Endothelial cell of umbilical vein (primary cell): ENCODE measurements around the gene PRKCZ. TPM values are rescaled to one million over a fixed set of nuclear protein-coding genes. Genes with fewer than 3 reads are reported as not detected.

ENCODE experiments used
- BruUV-seq: library from RNA; stranded (reverse); fragments of 400-500 nt; replicated peaks from 2 replicates; lab custom pipeline; 2021; lab: Mats Ljungman, UMichigan
- CTCF ChIA-PET: fragments of 300-600, 350-600 bp; sonication (Branson Sonifier 250); formaldehyde crosslinking; loops from one replicate; lab custom pipeline; 2021; ENCODE audit warnings: antibody characterized with exemption, inconsistent platforms; lab: Charles Lee
- POLR2A ChIA-PET: fragments of 300-600, 350-600 bp; sonication (Branson Sonifier 250); formaldehyde crosslinking; loops from one replicate; lab custom pipeline; 2021; ENCODE audit warnings: antibody characterized with exemption, inconsistent platforms; lab: Charles Lee
- DNase-seq: peaks from one replicate; pipeline ENCODE4 v3.0.0-alpha.2; 2011; ENCODE audit warnings: low read depth, low spot score
- FAIRE-seq: peaks from 2 replicates; lab custom pipeline; 2011; peaks lifted over from hg19 to GRCh38; lab: Jason Lieb, UNC
- H2AFZ ChIP-seq: 2 replicates; pipeline ENCODE4 v1.6.0; 2012; ENCODE audit warnings: low read depth, low read length, control low read depth, inconsistent platforms
- H3K27ac ChIP-seq: 2 replicates; pipeline ENCODE4 v1.5.1; 2011; ENCODE audit warnings: low read depth, mild to moderate bottlenecking, control low read depth, low read length, moderate library complexity; ENCODE audit not compliant: insufficient read depth
- H3K27me3 ChIP-seq, 2 experiments: 2 replicates each; pipeline versions ENCODE4 v1.6.0 to v1.6.1; 2011; ENCODE audit warnings: low read length in 2 of 2, mixed read lengths in 1 of 2; ENCODE audit not compliant: control insufficient read depth in 2 of 2, insufficient read depth in 2 of 2
- H3K36me3 ChIP-seq, 2 experiments: 2 replicates in 1 of 2; 3 replicates in 1 of 2; pipeline ENCODE4 v1.5.1; 2011; ENCODE audit warnings: low read length in 2 of 2, mild to moderate bottlenecking in 1 of 2, moderate library complexity in 1 of 2; ENCODE audit not compliant: control insufficient read depth in 2 of 2, insufficient read depth in 2 of 2; ENCODE audit errors: extremely low read depth in 1 of 2
- H3K4me1 ChIP-seq: 3 replicates; pipeline ENCODE4 v1.5.1; 2011; ENCODE audit warnings: mild to moderate bottlenecking, low read length; ENCODE audit not compliant: control insufficient read depth, insufficient read depth; ENCODE audit errors: extremely low read depth
- H3K4me2 ChIP-seq: 2 replicates; pipeline ENCODE4 v1.6.1; 2011; ENCODE audit warnings: low read length, control low read depth, mixed read lengths; ENCODE audit not compliant: insufficient read depth
- H3K4me3 ChIP-seq, 3 experiments: fragments of 200-600 bp in 1 of 3; sonication (generic), shearing (Covaris generic) in 1 of 3; replicated peaks in 1 of 3; 2 replicates each; pipeline ENCODE4 v1.5.1; 2011 to 2016; ENCODE audit warnings: control low read depth in 3 of 3, low read length in 3 of 3, mild to moderate bottlenecking in 2 of 3, inconsistent platforms in 1 of 3, low read depth in 1 of 3, moderate library complexity in 1 of 3; ENCODE audit not compliant: insufficient read depth in 1 of 3
- H3K79me2 ChIP-seq: 2 replicates; pipeline ENCODE4 v1.6.0; 2012; ENCODE audit warnings: low read length, inconsistent platforms; ENCODE audit not compliant: control insufficient read depth, insufficient read depth
- H3K9ac ChIP-seq: replicated peaks from 2 replicates; pipeline ENCODE3; 2011; ENCODE audit warnings: low read length, control low read depth; ENCODE audit not compliant: insufficient read depth; ENCODE audit errors: extremely low read depth
- H3K9me1 ChIP-seq: replicated peaks from 3 replicates; pipeline ENCODE4 v1.6.0; 2011; ENCODE audit warnings: mild to moderate bottlenecking, low read length; ENCODE audit not compliant: control insufficient read depth, insufficient read depth; ENCODE audit errors: extremely low read depth
- H3K9me3 ChIP-seq: replicated peaks from 2 replicates; pipeline ENCODE4 v1.5.1; 2012; ENCODE audit warnings: low read length, inconsistent platforms; ENCODE audit not compliant: control insufficient read depth, insufficient read depth
- H4K20me1 ChIP-seq: replicated peaks from 2 replicates; pipeline ENCODE3; 2011; ENCODE audit warnings: mild to moderate bottlenecking, low read length; ENCODE audit not compliant: control insufficient read depth, insufficient read depth; ENCODE audit errors: extremely low read depth
- EZH2 ChIP-seq: IDR thresholded peaks from 2 replicates; pipeline ENCODE4 v1.6.1; 2012; ENCODE audit warnings: borderline replicate concordance, low read depth, mild to moderate bottlenecking, moderate library complexity, low read length, inconsistent platforms; ENCODE audit not compliant: severe bottlenecking
- FOS ChIP-seq: IDR thresholded peaks from 2 replicates; pipeline ENCODE4 v1.6.1; 2011; ENCODE audit warnings: mild to moderate bottlenecking, low read length, moderate library complexity, borderline replicate concordance; ENCODE audit not compliant: insufficient read depth
- GATA2 ChIP-seq: IDR thresholded peaks from 2 replicates; pipeline ENCODE4 v1.7.0; 2011; ENCODE audit warnings: low read depth, mild to moderate bottlenecking, moderate library complexity, mixed read lengths, low read length; ENCODE audit not compliant: insufficient read length, insufficient read depth
- JUN ChIP-seq: IDR thresholded peaks from 2 replicates; pipeline ENCODE4 v1.6.1; 2011; ENCODE audit warnings: borderline replicate concordance, low read depth; ENCODE audit not compliant: insufficient read length, insufficient read depth
- MYC ChIP-seq: IDR thresholded peaks from one replicate; pipeline ENCODE4 v1.6.1; 2011; ENCODE audit warnings: mild to moderate bottlenecking, low read depth, low read length
- POLR2A ChIP-seq: IDR thresholded peaks from 2 replicates; pipeline ENCODE4 v1.6.1; 2012; ENCODE audit warnings: low read depth, mild to moderate bottlenecking, control low read depth, low read length
- POLR2AphosphoS5 ChIP-seq: IDR thresholded peaks from 2 replicates; pipeline ENCODE4 v1.6.1; 2012; ENCODE audit warnings: low read depth, mild to moderate bottlenecking, control low read depth, low read length, moderate library complexity; ENCODE audit not compliant: insufficient read depth
- dilution Hi-C: fragments of 300-500 bp; cut with MboI; formaldehyde crosslinking; loops from one replicate; pipeline ENCODE4 v1.15.0; 2019; ENCODE audit warnings: low sequenced_read_pairs; ENCODE audit not compliant: extremely low pct_ligation_motif_present
- intact Hi-C: fragments of 100-400 bp; cut with micrococcal nuclease; formaldehyde crosslinking; loops from one replicate; pipeline ENCODE4 v1.10.0; 2022
- polyA plus RNA-seq, 4 experiments: library from polyadenylated mRNA; depleted of rRNA in 3 of 4; stranded (reverse) in 3 of 4; unstranded in 1 of 4; fragments of >200 nt; gene quantifications; 2 replicates each; pipeline versions ENCODE4 v1.2.1 to v1.2.3, GENCODE V29; 2011 to 2012; ENCODE audit warnings: missing spikeins in 1 of 4
- total RNA-seq: library from RNA; stranded (reverse); gene quantifications from 2 replicates; pipeline ENCODE4 v1.2.3, GENCODE V29; 2021
- TF ChIP-seq, protein P1 (sequence below), 2 donors: IDR thresholded peaks; 1 replicate in 1 of 2; 2 replicates in 1 of 2; pipeline ENCODE4 v1.5.1; 2011; ENCODE audit warnings: low read length in 2 of 2, mild to moderate bottlenecking in 2 of 2, moderate library complexity in 2 of 2, control low read depth in 1 of 2, inconsistent platforms in 1 of 2, low read depth in 1 of 2; ENCODE audit not compliant: insufficient read depth in 1 of 2; ENCODE audit errors: extremely low read depth in 1 of 2
- TF ChIP-seq, protein P2 (sequence below): IDR thresholded peaks from 2 replicates; pipeline ENCODE4 v1.6.1; 2011; ENCODE audit not compliant: insufficient read depth, insufficient read length

PRKCZ gene
- total and polyA plus RNA-seq, 2 donors (not counting 3 experiments of a cell fraction or from before 2014, with no cell fraction given) = 0.22 to 1.7 TPM

DNA sequence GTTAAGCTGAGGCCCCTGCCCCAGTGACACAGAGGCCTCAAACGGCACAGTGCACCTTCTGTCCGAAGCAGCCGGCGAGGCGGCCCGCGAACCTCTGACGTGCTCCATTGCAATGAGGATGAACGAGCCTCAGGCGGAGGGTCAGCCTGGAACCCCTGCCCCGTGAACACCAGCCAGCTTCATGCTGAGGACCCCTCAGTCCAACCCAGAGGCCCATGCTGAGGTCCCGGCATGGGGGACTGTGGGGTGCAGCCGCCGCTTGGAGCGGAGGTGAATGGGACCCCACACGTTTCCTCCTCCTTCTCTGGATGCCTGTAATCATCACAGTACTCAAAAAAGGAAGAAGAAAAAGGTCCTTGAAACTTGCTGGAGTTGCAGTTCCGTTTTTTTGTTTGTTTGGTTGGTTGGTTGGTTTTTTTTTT is 62.1 kb downstream of the PRKCZ start:
- Histone ChIP-seq H3K27ac (no peak overlapping the region), H3K4me3 (no peak overlapping the region), H4K20me1 (no peaks in the 10 kb centered on the region), H3K9me1 (no peaks in the 10 kb centered on the region), H3K9ac (no peak overlapping the region), H3K79me2 (no peaks in the 10 kb centered on the region), H3K36me3 (no peaks in the 10 kb centered on the region), H3K27me3 (no peaks in the 10 kb centered on the region), H3K4me1 (no peaks in the 10 kb centered on the region), H2AFZ (no peak overlapping the region), H3K4me2 (no peak overlapping the region), H3K9me3 (no peaks in the 10 kb centered on the region)
- DNase-seq (no peak), FAIRE-seq (no peak)
- intact Hi-C loops = no loop called here
- dilution Hi-C loops = no loop called here
- BruUV-seq = no TSS peak
- ChIA-PET CTCF (no interaction called here), POLR2A (no interaction called here)
- TF ChIP-seq EZH2 (no peak), FOS (no peak), JUN (no peak), GATA2 (no peak), POLR2AphosphoS5 (no peak), POLR2A (no peak), MYC (no peak)
- TF ChIP-seq, protein P1, sequence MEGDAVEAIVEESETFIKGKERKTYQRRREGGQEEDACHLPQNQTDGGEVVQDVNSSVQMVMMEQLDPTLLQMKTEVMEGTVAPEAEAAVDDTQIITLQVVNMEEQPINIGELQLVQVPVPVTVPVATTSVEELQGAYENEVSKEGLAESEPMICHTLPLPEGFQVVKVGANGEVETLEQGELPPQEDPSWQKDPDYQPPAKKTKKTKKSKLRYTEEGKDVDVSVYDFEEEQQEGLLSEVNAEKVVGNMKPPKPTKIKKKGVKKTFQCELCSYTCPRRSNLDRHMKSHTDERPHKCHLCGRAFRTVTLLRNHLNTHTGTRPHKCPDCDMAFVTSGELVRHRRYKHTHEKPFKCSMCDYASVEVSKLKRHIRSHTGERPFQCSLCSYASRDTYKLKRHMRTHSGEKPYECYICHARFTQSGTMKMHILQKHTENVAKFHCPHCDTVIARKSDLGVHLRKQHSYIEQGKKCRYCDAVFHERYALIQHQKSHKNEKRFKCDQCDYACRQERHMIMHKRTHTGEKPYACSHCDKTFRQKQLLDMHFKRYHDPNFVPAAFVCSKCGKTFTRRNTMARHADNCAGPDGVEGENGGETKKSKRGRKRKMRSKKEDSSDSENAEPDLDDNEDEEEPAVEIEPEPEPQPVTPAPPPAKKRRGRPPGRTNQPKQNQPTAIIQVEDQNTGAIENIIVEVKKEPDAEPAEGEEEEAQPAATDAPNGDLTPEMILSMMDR (IDR thresholded peaks at IDR 0.05; ENCODE audit: extremely low read depth in 1 of 2, insufficient read depth in 1 of 2, low read depth in 1 of 2, low read length in 2 of 2) = no peak
- TF ChIP-seq, protein P2, sequence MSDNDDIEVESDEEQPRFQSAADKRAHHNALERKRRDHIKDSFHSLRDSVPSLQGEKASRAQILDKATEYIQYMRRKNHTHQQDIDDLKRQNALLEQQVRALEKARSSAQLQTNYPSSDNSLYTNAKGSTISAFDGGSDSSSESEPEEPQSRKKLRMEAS = no peak
